ENCODE measurements around the gene PCDHGA2. TPM values are rescaled to one million over a fixed set of nuclear protein-coding genes. Genes with fewer than 3 reads are reported as not detected.

PCDHGA2 gene
- total and polyA plus RNA-seq, 9 of the 15 experiments (the other 6 are each of a cell fraction or from before 2014, with no cell fraction given) = 0.07 to 0.27 (median 0.15) TPM; not detected in 2

DNA sequence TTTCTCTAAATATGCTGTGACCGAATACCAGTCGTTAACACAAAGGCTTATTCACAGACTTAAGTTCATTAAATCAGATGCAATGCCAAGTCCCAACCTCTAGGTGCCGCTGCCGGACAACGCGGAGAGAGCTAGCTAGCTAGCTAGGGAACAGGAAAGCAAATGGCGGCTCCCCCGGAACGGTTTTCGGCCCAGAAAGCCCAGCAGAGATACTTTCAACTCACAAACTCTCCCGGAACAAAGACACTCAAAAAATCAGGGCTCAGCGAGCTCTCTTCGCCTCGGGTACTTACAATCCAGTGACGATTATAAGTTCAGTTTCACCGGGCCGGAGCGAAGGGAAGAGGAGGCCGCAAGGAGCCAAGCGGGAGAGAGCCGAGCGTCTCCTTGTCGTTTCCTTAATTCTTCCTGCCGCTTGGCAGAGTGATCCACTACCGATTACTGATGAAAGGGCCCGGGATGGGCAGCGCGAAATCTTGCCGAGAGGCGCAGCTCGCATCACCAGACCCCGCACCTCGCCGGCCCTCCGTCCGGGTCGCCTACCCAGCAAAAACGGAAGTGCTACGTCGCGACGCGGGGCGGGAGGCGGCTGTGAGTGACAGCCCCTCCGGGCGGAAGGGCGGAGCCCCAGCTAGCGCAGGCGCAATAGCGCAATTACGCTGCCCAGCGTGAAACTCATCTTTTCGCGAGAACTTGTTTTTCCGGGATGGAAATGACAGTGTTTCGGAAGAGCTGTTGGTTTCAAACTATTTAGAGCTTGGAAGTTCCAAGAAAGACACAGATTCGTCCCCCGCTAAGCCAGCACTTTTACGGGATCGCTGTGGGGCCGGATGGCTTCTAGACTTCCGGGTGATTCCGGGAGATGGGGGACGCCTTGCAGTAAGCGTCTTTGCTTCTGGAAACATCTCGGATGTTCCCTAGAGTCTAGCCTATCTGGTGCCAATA lies 18.1 kb upstream of the PCDHGA2 start, which contains the start of gene TAF7 (continued):
- TF ChIP-seq, protein P1, sequence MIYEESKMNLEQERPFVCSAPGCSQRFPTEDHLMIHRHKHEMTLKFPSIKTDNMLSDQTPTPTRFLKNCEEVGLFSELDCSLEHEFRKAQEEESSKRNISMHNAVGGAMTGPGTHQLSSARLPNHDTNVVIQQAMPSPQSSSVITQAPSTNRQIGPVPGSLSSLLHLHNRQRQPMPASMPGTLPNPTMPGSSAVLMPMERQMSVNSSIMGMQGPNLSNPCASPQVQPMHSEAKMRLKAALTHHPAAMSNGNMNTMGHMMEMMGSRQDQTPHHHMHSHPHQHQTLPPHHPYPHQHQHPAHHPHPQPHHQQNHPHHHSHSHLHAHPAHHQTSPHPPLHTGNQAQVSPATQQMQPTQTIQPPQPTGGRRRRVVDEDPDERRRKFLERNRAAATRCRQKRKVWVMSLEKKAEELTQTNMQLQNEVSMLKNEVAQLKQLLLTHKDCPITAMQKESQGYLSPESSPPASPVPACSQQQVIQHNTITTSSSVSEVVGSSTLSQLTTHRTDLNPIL (CRISPR knock-in tag; IDR thresholded peaks at IDR 0.05) = no peak
- TF ChIP-seq NFIX (CRISPR knock-in tag; IDR thresholded peaks at IDR 0.05; ENCODE audit: low read depth) (no peak), ESRRA (IDR thresholded peaks at IDR 0.05; ENCODE audit: borderline replicate concordance, low read depth) (0 out of 2 replicates have a peak, but pooled peaks have one; percentile 24), ZNF431 (CRISPR knock-in tag; IDR thresholded peaks at IDR 0.05) (no peak), FOXP1 (CRISPR knock-in tag; IDR thresholded peaks at IDR 0.05) (peak; percentile 88; the same call in 1 of the 2 replicates), ZNF384 (IDR thresholded peaks at IDR 0.05; ENCODE audit: low read depth, low read length) (no peak), HMG20B (CRISPR knock-in tag; IDR thresholded peaks at IDR 0.05) (no peak), DDX20 (tag; IDR thresholded peaks at IDR 0.05; ENCODE audit: low read depth) (no peak), NCOA6 (IDR thresholded peaks at IDR 0.05) (no peak), ZNF561 (CRISPR knock-in tag; conservative IDR thresholded peaks at IDR 0.05) (no peak), SMARCA5 (IDR thresholded peaks at IDR 0.05) (peak; percentile 17; the same call in 1 of the 2 replicates), NEUROD1 (IDR thresholded peaks at IDR 0.05; ENCODE audit: borderline replicate concordance, low read depth, low read length, partially characterized antibody) (no peak), CAMTA2 (CRISPR knock-in tag; conservative IDR thresholded peaks at IDR 0.05) (peak; percentile 68; the same call in 1 of the 2 replicates), ZNF253 (CRISPR knock-in tag; conservative IDR thresholded peaks at IDR 0.05) (no peak), BHLHE40 (IDR thresholded peaks at IDR 0.05; ENCODE audit: low read length) (0 out of 2 replicates have a peak, but pooled peaks have one; percentile 4)
- TF ChIP-seq, protein P2, sequence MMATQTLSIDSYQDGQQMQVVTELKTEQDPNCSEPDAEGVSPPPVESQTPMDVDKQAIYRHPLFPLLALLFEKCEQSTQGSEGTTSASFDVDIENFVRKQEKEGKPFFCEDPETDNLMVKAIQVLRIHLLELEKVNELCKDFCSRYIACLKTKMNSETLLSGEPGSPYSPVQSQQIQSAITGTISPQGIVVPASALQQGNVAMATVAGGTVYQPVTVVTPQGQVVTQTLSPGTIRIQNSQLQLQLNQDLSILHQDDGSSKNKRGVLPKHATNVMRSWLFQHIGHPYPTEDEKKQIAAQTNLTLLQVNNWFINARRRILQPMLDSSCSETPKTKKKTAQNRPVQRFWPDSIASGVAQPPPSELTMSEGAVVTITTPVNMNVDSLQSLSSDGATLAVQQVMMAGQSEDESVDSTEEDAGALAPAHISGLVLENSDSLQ (IDR thresholded peaks at IDR 0.05) = peak; percentile 99
- TF ChIP-seq, protein P3, sequence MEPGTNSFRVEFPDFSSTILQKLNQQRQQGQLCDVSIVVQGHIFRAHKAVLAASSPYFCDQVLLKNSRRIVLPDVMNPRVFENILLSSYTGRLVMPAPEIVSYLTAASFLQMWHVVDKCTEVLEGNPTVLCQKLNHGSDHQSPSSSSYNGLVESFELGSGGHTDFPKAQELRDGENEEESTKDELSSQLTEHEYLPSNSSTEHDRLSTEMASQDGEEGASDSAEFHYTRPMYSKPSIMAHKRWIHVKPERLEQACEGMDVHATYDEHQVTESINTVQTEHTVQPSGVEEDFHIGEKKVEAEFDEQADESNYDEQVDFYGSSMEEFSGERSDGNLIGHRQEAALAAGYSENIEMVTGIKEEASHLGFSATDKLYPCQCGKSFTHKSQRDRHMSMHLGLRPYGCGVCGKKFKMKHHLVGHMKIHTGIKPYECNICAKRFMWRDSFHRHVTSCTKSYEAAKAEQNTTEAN (CRISPR knock-in tag; IDR thresholded peaks at IDR 0.05) = no peak
- TF ChIP-seq, protein P4, sequence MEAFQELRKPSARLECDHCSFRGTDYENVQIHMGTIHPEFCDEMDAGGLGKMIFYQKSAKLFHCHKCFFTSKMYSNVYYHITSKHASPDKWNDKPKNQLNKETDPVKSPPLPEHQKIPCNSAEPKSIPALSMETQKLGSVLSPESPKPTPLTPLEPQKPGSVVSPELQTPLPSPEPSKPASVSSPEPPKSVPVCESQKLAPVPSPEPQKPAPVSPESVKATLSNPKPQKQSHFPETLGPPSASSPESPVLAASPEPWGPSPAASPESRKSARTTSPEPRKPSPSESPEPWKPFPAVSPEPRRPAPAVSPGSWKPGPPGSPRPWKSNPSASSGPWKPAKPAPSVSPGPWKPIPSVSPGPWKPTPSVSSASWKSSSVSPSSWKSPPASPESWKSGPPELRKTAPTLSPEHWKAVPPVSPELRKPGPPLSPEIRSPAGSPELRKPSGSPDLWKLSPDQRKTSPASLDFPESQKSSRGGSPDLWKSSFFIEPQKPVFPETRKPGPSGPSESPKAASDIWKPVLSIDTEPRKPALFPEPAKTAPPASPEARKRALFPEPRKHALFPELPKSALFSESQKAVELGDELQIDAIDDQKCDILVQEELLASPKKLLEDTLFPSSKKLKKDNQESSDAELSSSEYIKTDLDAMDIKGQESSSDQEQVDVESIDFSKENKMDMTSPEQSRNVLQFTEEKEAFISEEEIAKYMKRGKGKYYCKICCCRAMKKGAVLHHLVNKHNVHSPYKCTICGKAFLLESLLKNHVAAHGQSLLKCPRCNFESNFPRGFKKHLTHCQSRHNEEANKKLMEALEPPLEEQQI (IDR thresholded peaks at IDR 0.05) = no peak
- TF ChIP-seq, protein P5, sequence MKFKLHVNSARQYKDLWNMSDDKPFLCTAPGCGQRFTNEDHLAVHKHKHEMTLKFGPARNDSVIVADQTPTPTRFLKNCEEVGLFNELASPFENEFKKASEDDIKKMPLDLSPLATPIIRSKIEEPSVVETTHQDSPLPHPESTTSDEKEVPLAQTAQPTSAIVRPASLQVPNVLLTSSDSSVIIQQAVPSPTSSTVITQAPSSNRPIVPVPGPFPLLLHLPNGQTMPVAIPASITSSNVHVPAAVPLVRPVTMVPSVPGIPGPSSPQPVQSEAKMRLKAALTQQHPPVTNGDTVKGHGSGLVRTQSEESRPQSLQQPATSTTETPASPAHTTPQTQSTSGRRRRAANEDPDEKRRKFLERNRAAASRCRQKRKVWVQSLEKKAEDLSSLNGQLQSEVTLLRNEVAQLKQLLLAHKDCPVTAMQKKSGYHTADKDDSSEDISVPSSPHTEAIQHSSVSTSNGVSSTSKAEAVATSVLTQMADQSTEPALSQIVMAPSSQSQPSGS (CRISPR knock-in tag; IDR thresholded peaks at IDR 0.05) = no peak
